Loucy (cell line): Measurements from ENCODE around the gene NSD2.

Source experiments
- EZH2phosphoT487 ChIP-seq: fragments of 200-600 bp; IDR thresholded peaks from 2 replicates; pipeline ENCODE4 v1.6.1; 2018; ENCODE audit warnings: antibody characterized with exemption, mild to moderate bottlenecking, moderate library complexity, borderline replicate concordance
- TF ChIP-seq, protein P1 (sequence below): fragments of 200-600 bp; sonication (generic); conservative IDR thresholded peaks from 2 replicates; pipeline ENCODE4 v1.5.1; 2014; ENCODE audit warnings: mild to moderate bottlenecking, antibody characterized with exemption, low read length

DNA sequence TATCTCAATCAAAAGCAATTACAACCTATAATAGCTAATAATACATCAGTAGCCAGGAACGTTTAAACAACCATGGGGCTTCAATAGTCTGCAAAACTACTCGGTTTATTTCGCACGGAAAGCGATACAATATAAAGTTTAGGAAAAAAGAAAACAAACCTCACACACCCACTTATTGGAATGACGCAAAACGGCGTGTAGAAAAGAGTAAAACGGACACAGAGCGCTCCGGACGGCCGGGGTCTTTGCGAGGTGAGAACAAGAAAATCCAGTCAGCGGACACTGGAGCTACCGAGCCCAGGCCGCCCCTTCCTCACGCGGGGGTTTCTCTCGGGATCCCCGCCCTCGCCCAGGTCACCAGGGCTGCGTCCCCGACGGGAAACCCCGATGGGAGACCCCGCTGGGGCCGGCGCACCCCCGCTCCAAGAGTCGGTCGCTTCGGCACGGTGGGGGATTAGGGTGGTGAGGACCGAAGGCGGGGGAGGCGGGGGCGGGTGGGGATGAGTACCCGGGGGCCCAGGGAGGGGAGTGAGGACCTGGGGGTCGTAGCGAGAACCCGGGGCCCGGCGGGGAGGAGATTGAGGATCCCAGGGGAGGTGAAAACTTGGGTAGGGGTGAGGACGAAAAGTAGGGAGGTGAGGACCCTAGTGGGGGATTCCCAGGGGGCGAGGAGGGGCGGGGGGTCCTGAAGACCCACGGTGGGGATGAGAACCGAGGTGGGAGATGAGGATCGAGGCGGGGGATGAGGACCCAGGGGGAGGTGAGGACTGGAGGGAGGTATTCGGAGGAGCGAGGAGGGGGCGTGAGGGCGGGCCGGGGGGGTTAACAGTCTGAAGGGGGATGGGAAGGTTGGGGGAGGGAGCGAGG lies 136.8 kb downstream of the NSD2 start:
- TF ChIP-seq, protein P1, sequence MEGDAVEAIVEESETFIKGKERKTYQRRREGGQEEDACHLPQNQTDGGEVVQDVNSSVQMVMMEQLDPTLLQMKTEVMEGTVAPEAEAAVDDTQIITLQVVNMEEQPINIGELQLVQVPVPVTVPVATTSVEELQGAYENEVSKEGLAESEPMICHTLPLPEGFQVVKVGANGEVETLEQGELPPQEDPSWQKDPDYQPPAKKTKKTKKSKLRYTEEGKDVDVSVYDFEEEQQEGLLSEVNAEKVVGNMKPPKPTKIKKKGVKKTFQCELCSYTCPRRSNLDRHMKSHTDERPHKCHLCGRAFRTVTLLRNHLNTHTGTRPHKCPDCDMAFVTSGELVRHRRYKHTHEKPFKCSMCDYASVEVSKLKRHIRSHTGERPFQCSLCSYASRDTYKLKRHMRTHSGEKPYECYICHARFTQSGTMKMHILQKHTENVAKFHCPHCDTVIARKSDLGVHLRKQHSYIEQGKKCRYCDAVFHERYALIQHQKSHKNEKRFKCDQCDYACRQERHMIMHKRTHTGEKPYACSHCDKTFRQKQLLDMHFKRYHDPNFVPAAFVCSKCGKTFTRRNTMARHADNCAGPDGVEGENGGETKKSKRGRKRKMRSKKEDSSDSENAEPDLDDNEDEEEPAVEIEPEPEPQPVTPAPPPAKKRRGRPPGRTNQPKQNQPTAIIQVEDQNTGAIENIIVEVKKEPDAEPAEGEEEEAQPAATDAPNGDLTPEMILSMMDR, result no peak
- TF ChIP-seq EZH2phosphoT487, result no peak
